Right lobe of liver (tissue), 6 donors: ENCODE data around the gene RBMXL3. TPM values are rescaled to one million over a fixed set of nuclear protein-coding genes. Genes with fewer than 3 reads are reported as not detected.
"Not testable (repeated sequence)": the region's sequence is repeated elsewhere in the genome, so short reads cannot be mapped to it uniquely, and the experiment has no call there.

Experiments
- ATAC-seq, 4 donors: fragments of 200-7000 bp; cut with Tn5 transposase; one replicate each; pipeline ENCODE4 v1.9.1; 2020; ENCODE audit warnings: mild to moderate bottlenecking in 4 of 4, moderate library complexity in 4 of 4
- DNase-seq, 3 donors: peaks; one replicate each; pipeline ENCODE4 v3.0.0-alpha.2; 2020
- H3K27ac ChIP-seq, 3 donors: fragments of 200-600 bp; one replicate each; pipeline ENCODE4 v1.8.0; 2022
- H3K27me3 ChIP-seq, 2 donors: fragments of 200-600 bp; one replicate each; pipeline ENCODE4 v1.8.0; 2022
- H3K36me3 ChIP-seq, 4 donors: fragments of 200-600 bp; sonication (generic) in 1 of 4; one replicate each; pipeline versions ENCODE4 v1.5.1 to v1.8.0; 2017 to 2022; ENCODE audit warnings: control low read depth in 1 of 4
- H3K4me1 ChIP-seq, 4 donors: fragments of 200-600 bp; sonication (generic) in 1 of 4; one replicate each; pipeline versions ENCODE4 v1.5.1 to v1.8.0; 2017 to 2022; ENCODE audit warnings: control low read depth in 1 of 4
- H3K4me3 ChIP-seq, 3 donors: fragments of 200-600 bp; one replicate each; pipeline ENCODE4 v1.8.0; 2022
- H3K9me3 ChIP-seq, 4 donors: fragments of 200-600 bp; sonication (generic) in 1 of 4; one replicate each; pipeline versions ENCODE4 v1.5.1 to v1.8.0; 2017 to 2022; ENCODE audit warnings: control low read depth in 1 of 4
- POLR2A ChIP-seq: fragments of 450-650 bp; IDR thresholded peaks from one replicate; pipeline ENCODE4 v1.6.1; 2017; ENCODE audit warnings: antibody characterized with exemption, mild to moderate bottlenecking
- WGBS: methylation state at CpG from one replicate; pipeline ENCODE4 v1.1.6; 2018; ENCODE audit warnings: low coverage, low lambda C conversion rate; ENCODE audit not compliant: insufficient coverage; ENCODE audit errors: missing lambda C conversion rate; 5-methylcytosine and 5-hydroxymethylcytosine counted together
- intact Hi-C, 2 donors: fragments of 100-400 bp; cut with DNase I; formaldehyde crosslinking; loops; one replicate each; pipeline versions ENCODE4 v1.11.2 to v1.14.1; 2022
- total RNA-seq, 6 experiments: library from RNA; depleted of rRNA in 2 of 6; stranded (reverse); fragments of >200 nt in 2 of 6; fragmentation: NEBNext Ultra II Directional in 3 of 6; extraction: Animal tissue kit (Norgen Biotek cat#: 25700) in 3 of 6; gene quantifications; one replicate each; pipeline versions ENCODE4 v1.1.0 to v1.2.4, GENCODE V29; 2016 to 2023
- TF ChIP-seq, protein P1 (sequence below), 4 donors: fragments of 200-600 bp in 3 of 4; fragments of 450-650 bp in 1 of 4; IDR thresholded peaks; one replicate each; pipeline versions ENCODE4 v1.5.1 to v1.8.0; 2016 to 2022; ENCODE audit warnings: antibody characterized with exemption in 4 of 4, mild to moderate bottlenecking in 2 of 4
- donor health status: DM: no; HTN: yes; CAD: no.
- donor health status: DM: no; HTN: no; CAD: no.
- donor health status: DM: no; HTN: no; CAD: no.
- donor health status: DM: no; HTN: yes; CAD: no.
- donor health status: DM: no; HTN: yes; CAD: no.

RBMXL3 gene
- total RNA-seq, 6 experiments from 2014 or later: not detected

DNA sequence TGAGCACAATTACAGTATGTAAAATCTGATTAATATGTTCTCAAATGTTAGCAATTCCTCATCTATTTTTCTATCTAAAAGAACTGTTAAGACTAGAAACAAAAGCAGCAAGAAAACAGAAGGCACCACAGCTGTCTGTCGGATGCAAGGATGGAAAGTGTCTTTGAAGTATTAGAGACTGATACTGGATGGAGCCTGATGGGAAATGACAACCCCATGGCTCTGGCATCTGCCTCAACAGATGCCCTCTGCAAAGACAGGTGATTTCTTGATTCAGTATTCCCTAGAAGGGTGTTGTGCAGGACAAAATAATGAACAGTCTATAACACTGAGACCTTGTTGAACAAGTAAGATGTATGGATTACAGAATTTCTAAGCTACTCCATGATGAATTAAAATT lies 24.9 kb downstream of the RBMXL3 start:
- 50% methylated on average over 1 of the region's 1 CpG for WGBS
- Histone ChIP-seq H3K27me3 (no peaks in the 10 kb centered on the region), H3K27ac (no peak overlapping the region), H3K4me3 (no peak overlapping the region), H3K36me3 (no peaks in the 10 kb centered on the region), H3K9me3 (no peaks in the 10 kb centered on the region), H3K4me1 (no peaks in the 10 kb centered on the region)
- ATAC-seq: no peak
- intact Hi-C loops: no loop called here
- no peak for DNase-seq
- TF ChIP-seq POLR2A: no peak
- TF ChIP-seq, protein P1, sequence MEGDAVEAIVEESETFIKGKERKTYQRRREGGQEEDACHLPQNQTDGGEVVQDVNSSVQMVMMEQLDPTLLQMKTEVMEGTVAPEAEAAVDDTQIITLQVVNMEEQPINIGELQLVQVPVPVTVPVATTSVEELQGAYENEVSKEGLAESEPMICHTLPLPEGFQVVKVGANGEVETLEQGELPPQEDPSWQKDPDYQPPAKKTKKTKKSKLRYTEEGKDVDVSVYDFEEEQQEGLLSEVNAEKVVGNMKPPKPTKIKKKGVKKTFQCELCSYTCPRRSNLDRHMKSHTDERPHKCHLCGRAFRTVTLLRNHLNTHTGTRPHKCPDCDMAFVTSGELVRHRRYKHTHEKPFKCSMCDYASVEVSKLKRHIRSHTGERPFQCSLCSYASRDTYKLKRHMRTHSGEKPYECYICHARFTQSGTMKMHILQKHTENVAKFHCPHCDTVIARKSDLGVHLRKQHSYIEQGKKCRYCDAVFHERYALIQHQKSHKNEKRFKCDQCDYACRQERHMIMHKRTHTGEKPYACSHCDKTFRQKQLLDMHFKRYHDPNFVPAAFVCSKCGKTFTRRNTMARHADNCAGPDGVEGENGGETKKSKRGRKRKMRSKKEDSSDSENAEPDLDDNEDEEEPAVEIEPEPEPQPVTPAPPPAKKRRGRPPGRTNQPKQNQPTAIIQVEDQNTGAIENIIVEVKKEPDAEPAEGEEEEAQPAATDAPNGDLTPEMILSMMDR (IDR thresholded peaks at IDR 0.05): no peak

DNA sequence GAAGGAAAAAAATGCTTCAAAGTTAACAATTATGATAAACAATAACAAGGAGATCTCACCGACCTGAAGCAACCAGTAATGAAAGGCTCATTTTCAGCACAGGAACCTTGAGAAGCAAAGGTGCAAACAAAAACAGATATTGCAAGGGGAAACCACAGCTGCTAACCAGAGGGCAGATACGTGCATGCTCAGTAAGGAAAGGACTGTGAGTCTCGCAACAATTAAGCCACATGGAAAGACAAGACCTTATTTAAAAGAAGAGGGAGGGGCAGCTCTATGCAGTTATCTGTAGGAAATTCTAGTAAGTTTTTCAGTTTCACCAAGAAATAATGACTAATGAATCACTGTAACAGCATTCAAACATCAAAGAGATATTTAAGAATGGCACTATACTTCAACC lies 25.4 kb downstream of the RBMXL3 start:
- Histone ChIP-seq H3K27ac (no peak overlapping the region), H3K9me3 (no peaks in the 10 kb centered on the region), H3K36me3 (no peaks in the 10 kb centered on the region), H3K4me1 (no peaks in the 10 kb centered on the region), H3K4me3 (no peak overlapping the region), H3K27me3 (no peaks in the 10 kb centered on the region)
- intact Hi-C loops: no loop called here
- ATAC-seq: no peak
- TF ChIP-seq, protein P1 (IDR thresholded peaks at IDR 0.05): no peak
- TF ChIP-seq POLR2A: no peak
- DNase-seq: no peak
- WGBS: 43% methylated on average over 3 of the region's 3 CpGs

DNA sequence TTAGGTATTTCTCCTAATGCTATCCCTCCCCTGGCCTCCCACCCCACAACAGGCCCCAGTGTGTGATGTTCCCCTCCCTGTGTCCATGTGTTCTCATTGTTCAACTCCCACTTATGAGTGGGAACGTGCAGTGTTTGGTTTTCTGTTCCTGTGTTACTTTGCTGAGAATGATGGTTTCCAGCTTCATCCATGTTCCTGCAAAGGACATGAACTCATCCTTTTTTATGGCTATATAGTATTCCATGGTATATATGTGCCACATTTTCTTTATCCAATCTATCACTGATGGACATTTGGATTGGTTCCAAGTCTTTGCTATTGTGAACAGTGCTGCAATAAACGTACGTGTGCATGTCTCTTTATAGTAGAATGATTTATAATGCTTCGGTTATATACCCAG lies 28.1 kb downstream of the RBMXL3 start:
- H3K27ac ChIP-seq, H3K27me3 ChIP-seq, H3K4me1 ChIP-seq, H3K4me3 ChIP-seq, DNase-seq, H3K9me3 ChIP-seq, H3K36me3 ChIP-seq, intact Hi-C loops, ATAC-seq: not testable (repeated sequence)
- WGBS: 73% methylated on average over 4 of the region's 4 CpGs

DNA sequence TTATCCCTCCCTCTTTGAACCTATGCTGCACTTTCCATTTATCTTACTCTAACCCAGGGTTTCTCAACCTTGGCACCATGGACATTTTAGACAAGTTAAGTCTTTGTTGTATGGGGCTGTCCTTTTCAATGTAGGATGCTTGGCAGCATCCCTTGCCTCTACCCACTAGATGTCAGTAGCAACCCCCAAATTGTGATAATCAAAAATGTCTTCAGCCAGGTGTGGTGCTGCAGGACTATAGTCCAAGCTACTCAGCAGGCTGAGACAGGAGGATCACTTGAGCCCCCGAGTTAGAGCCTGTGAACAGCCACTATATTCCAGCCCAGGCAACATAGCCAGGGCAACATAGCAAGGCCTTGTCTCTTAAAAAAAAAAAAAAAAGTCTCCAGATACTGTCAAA lies 37.7 kb downstream of the RBMXL3 start:
- H3K4me1 ChIP-seq: no peaks in the 10 kb centered on the region
- no peaks in the 10 kb centered on the region for H3K36me3 ChIP-seq
- DNase-seq (no peak), ATAC-seq (peak; percentile 47 to 82 (median 70))
- H3K9me3 ChIP-seq: no peaks in the 10 kb centered on the region
- no peak overlapping the region for H3K4me3 ChIP-seq
- intact Hi-C loops: no loop called here
- WGBS: 0% methylated on average over 1 of the region's 1 CpG
- H3K27me3 ChIP-seq: peaks cover 0 to 2% of the 10 kb centered on the region in 2 donors
- TF ChIP-seq, protein P1 (IDR thresholded peaks at IDR 0.05): peak; percentile 22 to 45 (median 36)
- no peak for TF ChIP-seq POLR2A
- H3K27ac ChIP-seq: no peak overlapping the region

DNA sequence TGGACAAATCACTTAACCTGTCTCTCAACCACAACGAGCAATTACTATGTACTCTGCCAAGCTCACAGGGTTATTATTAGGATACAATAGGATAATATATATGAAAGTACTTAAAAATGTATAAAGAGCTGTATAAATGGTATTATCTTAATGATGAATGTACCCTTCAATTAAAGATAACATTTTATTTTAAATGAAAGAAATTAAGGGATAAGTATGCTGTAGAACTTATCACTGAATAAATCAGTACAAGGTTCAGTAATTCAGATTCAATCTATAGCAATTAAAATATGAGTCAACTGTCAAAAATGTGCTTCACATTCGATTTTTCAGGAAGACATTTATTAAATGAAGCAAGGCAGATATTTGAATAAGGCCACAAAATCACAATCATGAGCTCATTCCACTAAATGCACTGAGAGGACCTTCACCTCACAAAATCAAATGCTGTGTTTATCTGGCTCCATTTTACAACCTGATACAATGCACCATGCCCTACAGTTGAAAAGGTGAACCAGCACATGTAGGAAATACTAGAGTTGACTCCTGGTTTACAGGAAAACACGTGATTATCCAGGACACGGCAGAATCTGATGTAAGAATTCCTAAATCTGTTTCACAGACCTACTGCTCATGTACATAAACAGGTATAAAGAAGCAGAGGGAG lies 40.3 kb downstream of the RBMXL3 start:
- DNase-seq (no peak), ATAC-seq (peak in 2 of 4 donors; percentile 23 to 64)
- no peaks in the 10 kb centered on the region for H3K9me3 ChIP-seq
- H3K36me3 ChIP-seq: no peaks in the 10 kb centered on the region
- H3K4me3 ChIP-seq: no peak overlapping the region
- H3K27ac ChIP-seq: no peak overlapping the region
- intact Hi-C loops: no loop called here
- 7% methylated on average over 4 of the region's 4 CpGs for WGBS
- H3K27me3 ChIP-seq: no peaks in the 10 kb centered on the region
- H3K4me1 ChIP-seq: no peaks in the 10 kb centered on the region
- TF ChIP-seq, protein P1 (IDR thresholded peaks at IDR 0.05): no peak
- TF ChIP-seq POLR2A: no peak
